Endothelial cell of umbilical vein (primary cell): ENCODE measurements around the gene DSE. TPM values are rescaled to one million over a fixed set of nuclear protein-coding genes. Genes with fewer than 3 reads are reported as not detected.

ENCODE experiments used
- BruUV-seq: library from RNA; stranded (reverse); fragments of 400-500 nt; replicated peaks from 2 replicates; lab custom pipeline; 2021; lab: Mats Ljungman, UMichigan
- CTCF ChIA-PET: fragments of 300-600, 350-600 bp; sonication (Branson Sonifier 250); formaldehyde crosslinking; loops from one replicate; lab custom pipeline; 2021; ENCODE audit warnings: antibody characterized with exemption, inconsistent platforms; lab: Charles Lee
- POLR2A ChIA-PET: fragments of 300-600, 350-600 bp; sonication (Branson Sonifier 250); formaldehyde crosslinking; loops from one replicate; lab custom pipeline; 2021; ENCODE audit warnings: antibody characterized with exemption, inconsistent platforms; lab: Charles Lee
- DNase-seq: peaks from one replicate; pipeline ENCODE4 v3.0.0-alpha.2; 2011; ENCODE audit warnings: low read depth, low spot score
- FAIRE-seq: peaks from 2 replicates; lab custom pipeline; 2011; peaks lifted over from hg19 to GRCh38; lab: Jason Lieb, UNC
- H2AFZ ChIP-seq: 2 replicates; pipeline ENCODE4 v1.6.0; 2012; ENCODE audit warnings: low read depth, low read length, control low read depth, inconsistent platforms
- H3K27ac ChIP-seq: 2 replicates; pipeline ENCODE4 v1.5.1; 2011; ENCODE audit warnings: low read depth, mild to moderate bottlenecking, control low read depth, low read length, moderate library complexity; ENCODE audit not compliant: insufficient read depth
- H3K27me3 ChIP-seq, 2 experiments: 2 replicates each; pipeline versions ENCODE4 v1.6.0 to v1.6.1; 2011; ENCODE audit warnings: low read length in 2 of 2, mixed read lengths in 1 of 2; ENCODE audit not compliant: control insufficient read depth in 2 of 2, insufficient read depth in 2 of 2
- H3K36me3 ChIP-seq, 2 experiments: 2 replicates in 1 of 2; 3 replicates in 1 of 2; pipeline ENCODE4 v1.5.1; 2011; ENCODE audit warnings: low read length in 2 of 2, mild to moderate bottlenecking in 1 of 2, moderate library complexity in 1 of 2; ENCODE audit not compliant: control insufficient read depth in 2 of 2, insufficient read depth in 2 of 2; ENCODE audit errors: extremely low read depth in 1 of 2
- H3K4me1 ChIP-seq: 3 replicates; pipeline ENCODE4 v1.5.1; 2011; ENCODE audit warnings: mild to moderate bottlenecking, low read length; ENCODE audit not compliant: control insufficient read depth, insufficient read depth; ENCODE audit errors: extremely low read depth
- H3K4me2 ChIP-seq: 2 replicates; pipeline ENCODE4 v1.6.1; 2011; ENCODE audit warnings: low read length, control low read depth, mixed read lengths; ENCODE audit not compliant: insufficient read depth
- H3K4me3 ChIP-seq, 3 experiments: fragments of 200-600 bp in 1 of 3; sonication (generic), shearing (Covaris generic) in 1 of 3; replicated peaks in 1 of 3; 2 replicates each; pipeline ENCODE4 v1.5.1; 2011 to 2016; ENCODE audit warnings: control low read depth in 3 of 3, low read length in 3 of 3, mild to moderate bottlenecking in 2 of 3, inconsistent platforms in 1 of 3, low read depth in 1 of 3, moderate library complexity in 1 of 3; ENCODE audit not compliant: insufficient read depth in 1 of 3
- H3K79me2 ChIP-seq: 2 replicates; pipeline ENCODE4 v1.6.0; 2012; ENCODE audit warnings: low read length, inconsistent platforms; ENCODE audit not compliant: control insufficient read depth, insufficient read depth
- H3K9ac ChIP-seq: replicated peaks from 2 replicates; pipeline ENCODE3; 2011; ENCODE audit warnings: low read length, control low read depth; ENCODE audit not compliant: insufficient read depth; ENCODE audit errors: extremely low read depth
- H3K9me1 ChIP-seq: replicated peaks from 3 replicates; pipeline ENCODE4 v1.6.0; 2011; ENCODE audit warnings: mild to moderate bottlenecking, low read length; ENCODE audit not compliant: control insufficient read depth, insufficient read depth; ENCODE audit errors: extremely low read depth
- H3K9me3 ChIP-seq: replicated peaks from 2 replicates; pipeline ENCODE4 v1.5.1; 2012; ENCODE audit warnings: low read length, inconsistent platforms; ENCODE audit not compliant: control insufficient read depth, insufficient read depth
- H4K20me1 ChIP-seq: replicated peaks from 2 replicates; pipeline ENCODE3; 2011; ENCODE audit warnings: mild to moderate bottlenecking, low read length; ENCODE audit not compliant: control insufficient read depth, insufficient read depth; ENCODE audit errors: extremely low read depth
- CTCF ChIP-seq, 2 donors: IDR thresholded peaks; 1 replicate in 1 of 2; 2 replicates in 1 of 2; pipeline ENCODE4 v1.5.1; 2011; ENCODE audit warnings: low read length in 2 of 2, mild to moderate bottlenecking in 2 of 2, moderate library complexity in 2 of 2, control low read depth in 1 of 2, inconsistent platforms in 1 of 2, low read depth in 1 of 2; ENCODE audit not compliant: insufficient read depth in 1 of 2; ENCODE audit errors: extremely low read depth in 1 of 2
- EZH2 ChIP-seq: IDR thresholded peaks from 2 replicates; pipeline ENCODE4 v1.6.1; 2012; ENCODE audit warnings: borderline replicate concordance, low read depth, mild to moderate bottlenecking, moderate library complexity, low read length, inconsistent platforms; ENCODE audit not compliant: severe bottlenecking
- FOS ChIP-seq: IDR thresholded peaks from 2 replicates; pipeline ENCODE4 v1.6.1; 2011; ENCODE audit warnings: mild to moderate bottlenecking, low read length, moderate library complexity, borderline replicate concordance; ENCODE audit not compliant: insufficient read depth
- GATA2 ChIP-seq: IDR thresholded peaks from 2 replicates; pipeline ENCODE4 v1.7.0; 2011; ENCODE audit warnings: low read depth, mild to moderate bottlenecking, moderate library complexity, mixed read lengths, low read length; ENCODE audit not compliant: insufficient read length, insufficient read depth
- JUN ChIP-seq: IDR thresholded peaks from 2 replicates; pipeline ENCODE4 v1.6.1; 2011; ENCODE audit warnings: borderline replicate concordance, low read depth; ENCODE audit not compliant: insufficient read length, insufficient read depth
- MAX ChIP-seq: IDR thresholded peaks from 2 replicates; pipeline ENCODE4 v1.6.1; 2011; ENCODE audit not compliant: insufficient read depth, insufficient read length
- MYC ChIP-seq: IDR thresholded peaks from one replicate; pipeline ENCODE4 v1.6.1; 2011; ENCODE audit warnings: mild to moderate bottlenecking, low read depth, low read length
- POLR2A ChIP-seq: IDR thresholded peaks from 2 replicates; pipeline ENCODE4 v1.6.1; 2012; ENCODE audit warnings: low read depth, mild to moderate bottlenecking, control low read depth, low read length
- POLR2AphosphoS5 ChIP-seq: IDR thresholded peaks from 2 replicates; pipeline ENCODE4 v1.6.1; 2012; ENCODE audit warnings: low read depth, mild to moderate bottlenecking, control low read depth, low read length, moderate library complexity; ENCODE audit not compliant: insufficient read depth
- dilution Hi-C: fragments of 300-500 bp; cut with MboI; formaldehyde crosslinking; loops from one replicate; pipeline ENCODE4 v1.15.0; 2019; ENCODE audit warnings: low sequenced_read_pairs; ENCODE audit not compliant: extremely low pct_ligation_motif_present
- intact Hi-C: fragments of 100-400 bp; cut with micrococcal nuclease; formaldehyde crosslinking; loops from one replicate; pipeline ENCODE4 v1.10.0; 2022
- polyA plus RNA-seq, 4 experiments: library from polyadenylated mRNA; depleted of rRNA in 3 of 4; stranded (reverse) in 3 of 4; unstranded in 1 of 4; fragments of >200 nt; gene quantifications; 2 replicates each; pipeline versions ENCODE4 v1.2.1 to v1.2.3, GENCODE V29; 2011 to 2012; ENCODE audit warnings: missing spikeins in 1 of 4
- total RNA-seq: library from RNA; stranded (reverse); gene quantifications from 2 replicates; pipeline ENCODE4 v1.2.3, GENCODE V29; 2021

Gene DSE
- total and polyA plus RNA-seq, 2 donors (not counting 3 experiments of a cell fraction or from before 2014, with no cell fraction given), result 12.0 to 25.0 TPM

GRCh38 chr6:116476002-116476678 lies 105.4 kb downstream of the DSE start:
- Histone ChIP-seq H3K9me3 (no peaks in the 10 kb centered on the region), H3K36me3 (no peaks in the 10 kb centered on the region), H4K20me1 (no peaks in the 10 kb centered on the region), H2AFZ (no peak overlapping the region), H3K27ac (no peak overlapping the region), H3K9ac (no peak overlapping the region), H3K79me2 (no peaks in the 10 kb centered on the region), H3K4me2 (no peak overlapping the region), H3K4me3 (no peak overlapping the region), H3K27me3 (no peaks in the 10 kb centered on the region), H3K4me1 (no peaks in the 10 kb centered on the region), H3K9me1 (no peaks in the 10 kb centered on the region)
- intact Hi-C loops (no loop called here), dilution Hi-C loops (no loop called here)
- DNase-seq (no peak), FAIRE-seq (no peak)
- TF ChIP-seq GATA2, result no peak
- no peak for TF ChIP-seq EZH2
- no peak for TF ChIP-seq FOS
- no peak for TF ChIP-seq CTCF (IDR thresholded peaks at IDR 0.05; ENCODE audit: extremely low read depth in 1 of 2, insufficient read depth in 1 of 2, low read depth in 1 of 2, low read length in 2 of 2)
- no peak for TF ChIP-seq POLR2AphosphoS5
- no peak for TF ChIP-seq JUN
- TF ChIP-seq MAX, result no peak
- TF ChIP-seq POLR2A, result no peak
- no peak for TF ChIP-seq MYC
- ChIA-PET POLR2A (no interaction called here), CTCF (no interaction called here)
- no TSS peak for BruUV-seq
